Fibroblast of lung (primary cell): Measurements from ENCODE around the gene SPATA9. TPM values are rescaled to one million over a fixed set of nuclear protein-coding genes. Genes with fewer than 3 reads are reported as not detected.

Experiments used
- DNase-seq, 2 donors: peaks; one replicate each; pipeline versions ENCODE4 v3.0.0 to v3.0.0-alpha.2; 2010; ENCODE audit warnings: low read depth in 2 of 2
- H2AFZ ChIP-seq: 2 replicates; pipeline ENCODE4 v1.5.1; 2012; ENCODE audit warnings: low read length, control low read depth, inconsistent platforms
- H3K27ac ChIP-seq: 2 replicates; pipeline ENCODE4 v1.5.1; 2011; ENCODE audit warnings: low read length, control low read depth; ENCODE audit not compliant: insufficient read depth
- H3K27me3 ChIP-seq: 2 replicates; pipeline ENCODE4 v1.5.1; 2011; ENCODE audit warnings: mild to moderate bottlenecking, low read length; ENCODE audit not compliant: control insufficient read depth, insufficient read depth
- H3K36me3 ChIP-seq: 2 replicates; pipeline ENCODE4 v1.5.1; 2011; ENCODE audit warnings: low read length; ENCODE audit not compliant: control insufficient read depth, insufficient read depth
- H3K4me1 ChIP-seq: 2 replicates; pipeline ENCODE4 v1.5.1; 2011; ENCODE audit warnings: low read length; ENCODE audit not compliant: control insufficient read depth, insufficient read depth; ENCODE audit errors: extremely low read depth
- H3K4me2 ChIP-seq: 2 replicates; pipeline ENCODE4 v1.5.1; 2011; ENCODE audit warnings: low read length, control low read depth; ENCODE audit not compliant: insufficient read depth; ENCODE audit errors: extremely low read depth
- H3K4me3 ChIP-seq, 4 experiments: fragments of 200-600 bp in 1 of 4; sonication (generic) in 1 of 4; replicated peaks in 1 of 4; 2 replicates each; pipeline ENCODE4 v1.5.1; 2011 to 2016; ENCODE audit warnings: low read length in 4 of 4, low read depth in 3 of 4, mild to moderate bottlenecking in 3 of 4, control low read depth in 2 of 4, inconsistent platforms in 1 of 4, mixed read lengths in 1 of 4; ENCODE audit not compliant: insufficient read depth in 1 of 4; ENCODE audit errors: control extremely low read depth in 1 of 4
- H3K79me2 ChIP-seq: 2 replicates; pipeline ENCODE4 v1.5.1; 2012; ENCODE audit warnings: mild to moderate bottlenecking, low read length, inconsistent platforms; ENCODE audit not compliant: control insufficient read depth, insufficient read depth
- H3K9ac ChIP-seq: 2 replicates; pipeline ENCODE4 v1.5.1; 2011; ENCODE audit warnings: mild to moderate bottlenecking, low read length, control low read depth; ENCODE audit not compliant: insufficient read depth
- H3K9me3 ChIP-seq: 2 replicates; pipeline ENCODE4 v1.5.1; 2012; ENCODE audit warnings: low read depth, low read length; ENCODE audit not compliant: control insufficient read depth, insufficient read depth
- H4K20me1 ChIP-seq: 2 replicates; pipeline ENCODE4 v1.5.1; 2011; ENCODE audit warnings: low read length; ENCODE audit not compliant: control insufficient read depth, insufficient read depth; ENCODE audit errors: extremely low read depth
- EZH2 ChIP-seq: IDR thresholded peaks from 2 replicates; pipeline ENCODE4 v1.5.1; 2012; ENCODE audit warnings: low read length, control low read depth, mild to moderate bottlenecking; ENCODE audit errors: missing control alignments
- polyA plus RNA-seq, 2 donors: library from polyadenylated mRNA; depleted of rRNA in 1 of 2; stranded (reverse) in 1 of 2; unstranded in 1 of 2; fragments of >200 nt; gene quantifications; 2 replicates each; pipeline ENCODE4 v1.2.1, GENCODE V29; 2011 to 2012; ENCODE audit warnings: missing spikeins in 1 of 2
- total RNA-seq: library from RNA; depleted of rRNA; stranded (reverse); fragments of >200 nt; gene quantifications from 2 replicates; pipeline ENCODE4 v1.2.1, GENCODE V29; 2014
- TF ChIP-seq, protein P1 (sequence below), 2 donors: IDR thresholded peaks in 1 of 2; conservative IDR thresholded peaks in 1 of 2; 1 replicate in 1 of 2; 2 replicates in 1 of 2; pipeline ENCODE4 v1.5.1; 2011 to 2012; ENCODE audit warnings: low read length in 2 of 2, control low read depth in 1 of 2, inconsistent platforms in 1 of 2, low read depth in 1 of 2, mild to moderate bottlenecking in 1 of 2

Gene SPATA9
- total and polyA plus RNA-seq, 2 donors (not counting 1 experiment from before 2014, with no cell fraction given) = 0.66 to 1.7 TPM

GRCh38 chr5:95684361-95684760 is 1.6 kb upstream of the SPATA9 start:
- H3K4me3 ChIP-seq = no peak overlapping the region
- H2AFZ ChIP-seq = no peak overlapping the region
- TF ChIP-seq, protein P1, sequence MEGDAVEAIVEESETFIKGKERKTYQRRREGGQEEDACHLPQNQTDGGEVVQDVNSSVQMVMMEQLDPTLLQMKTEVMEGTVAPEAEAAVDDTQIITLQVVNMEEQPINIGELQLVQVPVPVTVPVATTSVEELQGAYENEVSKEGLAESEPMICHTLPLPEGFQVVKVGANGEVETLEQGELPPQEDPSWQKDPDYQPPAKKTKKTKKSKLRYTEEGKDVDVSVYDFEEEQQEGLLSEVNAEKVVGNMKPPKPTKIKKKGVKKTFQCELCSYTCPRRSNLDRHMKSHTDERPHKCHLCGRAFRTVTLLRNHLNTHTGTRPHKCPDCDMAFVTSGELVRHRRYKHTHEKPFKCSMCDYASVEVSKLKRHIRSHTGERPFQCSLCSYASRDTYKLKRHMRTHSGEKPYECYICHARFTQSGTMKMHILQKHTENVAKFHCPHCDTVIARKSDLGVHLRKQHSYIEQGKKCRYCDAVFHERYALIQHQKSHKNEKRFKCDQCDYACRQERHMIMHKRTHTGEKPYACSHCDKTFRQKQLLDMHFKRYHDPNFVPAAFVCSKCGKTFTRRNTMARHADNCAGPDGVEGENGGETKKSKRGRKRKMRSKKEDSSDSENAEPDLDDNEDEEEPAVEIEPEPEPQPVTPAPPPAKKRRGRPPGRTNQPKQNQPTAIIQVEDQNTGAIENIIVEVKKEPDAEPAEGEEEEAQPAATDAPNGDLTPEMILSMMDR (conservative IDR thresholded peaks at IDR 0.05 in 1 of 2, IDR thresholded peaks at IDR 0.05 in 1 of 2; ENCODE audit: low read depth in 1 of 2, low read length in 2 of 2) = no peak
- TF ChIP-seq EZH2 = no peak

DNA sequence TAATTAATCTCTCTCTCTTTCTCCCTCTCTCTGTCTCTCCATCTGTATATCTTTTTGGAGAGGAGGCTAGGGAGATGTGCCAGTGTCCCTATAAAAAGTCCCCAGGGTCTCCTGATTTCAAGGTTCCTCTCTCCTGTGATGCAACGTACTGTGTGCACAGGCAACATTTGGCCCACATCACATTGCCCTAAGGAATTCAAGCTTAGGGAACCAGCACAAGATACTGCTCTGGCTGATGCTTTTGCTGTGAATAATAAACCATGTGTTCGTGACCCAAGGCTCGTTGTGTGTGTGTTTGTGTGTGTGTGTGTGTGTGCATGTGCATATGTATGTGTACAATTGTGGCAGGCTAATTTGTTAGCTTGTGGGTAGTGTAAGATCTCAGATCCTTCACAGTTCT is 9.7 kb downstream of the SPATA9 start:
- no peaks in the 10 kb centered on the region for H3K36me3 ChIP-seq
- no peaks in the 10 kb centered on the region for H3K79me2 ChIP-seq
- H3K4me2 ChIP-seq = no peak overlapping the region
- TF ChIP-seq, protein P1 (conservative IDR thresholded peaks at IDR 0.05 in 1 of 2, IDR thresholded peaks at IDR 0.05 in 1 of 2; ENCODE audit: low read depth in 1 of 2, low read length in 2 of 2) = no peak
- no peak for TF ChIP-seq EZH2
- no peak overlapping the region for H3K9ac ChIP-seq
- H3K4me1 ChIP-seq = peaks cover 15% of the 10 kb centered on the region
- H2AFZ ChIP-seq = no peak overlapping the region
- H3K9me3 ChIP-seq = no peaks in the 10 kb centered on the region
- peak; percentile 12 to 62 for DNase-seq
- H3K27ac ChIP-seq = no peak overlapping the region
- H3K27me3 ChIP-seq = no peaks in the 10 kb centered on the region
- no peak overlapping the region for H3K4me3 ChIP-seq
- no peaks in the 10 kb centered on the region for H4K20me1 ChIP-seq

More at GRCh38 chr5:95684361-95684760, 1.6 kb upstream of the SPATA9 start:
- Histone ChIP-seq H3K9me3 (no peaks in the 10 kb centered on the region), H3K27me3 (no peaks in the 10 kb centered on the region), H3K9ac (no peak overlapping the region), H3K27ac (no peak overlapping the region), H3K79me2 (no peaks in the 10 kb centered on the region), H4K20me1 (no peaks in the 10 kb centered on the region), H3K4me2 (no peak overlapping the region), H3K36me3 (no peaks in the 10 kb centered on the region), H3K4me1 (no peaks in the 10 kb centered on the region)
- no peak for DNase-seq

DNA sequence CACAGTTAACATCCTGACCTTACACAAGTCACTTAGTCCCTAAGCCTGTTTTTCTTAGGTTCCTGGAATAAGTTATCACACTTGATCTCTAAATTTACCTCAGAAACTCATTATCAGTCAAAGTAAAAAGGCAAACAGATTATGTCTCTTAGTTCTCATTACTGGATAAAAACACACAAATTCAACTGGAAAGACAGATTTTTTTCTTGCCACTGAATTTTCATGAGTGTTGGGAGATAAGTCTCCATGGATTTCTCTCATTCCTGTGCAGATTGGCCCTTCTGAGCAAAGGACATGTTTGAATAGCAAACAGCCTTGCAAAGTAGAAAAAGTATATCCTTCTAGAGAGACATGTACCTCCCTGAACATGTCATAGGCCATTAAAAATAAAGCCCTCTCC is 10.2 kb downstream of the SPATA9 start:
- Histone ChIP-seq H3K79me2 (no peaks in the 10 kb centered on the region), H3K4me2 (no peak overlapping the region)
- TF ChIP-seq, protein P1 (conservative IDR thresholded peaks at IDR 0.05 in 1 of 2, IDR thresholded peaks at IDR 0.05 in 1 of 2; ENCODE audit: low read depth in 1 of 2, low read length in 2 of 2) = no peak
- no peak for TF ChIP-seq EZH2

More for the DNA sequence above, 10.2 kb downstream of the SPATA9 start:
- Histone ChIP-seq H3K4me3 (no peak overlapping the region), H3K9me3 (no peaks in the 10 kb centered on the region), H3K27me3 (no peaks in the 10 kb centered on the region), H3K27ac (no peak overlapping the region), H3K4me1 (peaks cover 15% of the 10 kb centered on the region), H4K20me1 (no peaks in the 10 kb centered on the region), H3K36me3 (no peaks in the 10 kb centered on the region), H3K9ac (no peak overlapping the region), H2AFZ (no peak overlapping the region)
- DNase-seq = no peak
